Smooth muscle cell (in vitro differentiated cells): ENCODE measurements around the gene PNLIPRP3. TPM values are rescaled to one million over a fixed set of nuclear protein-coding genes. Genes with fewer than 3 reads are reported as not detected.

ENCODE experiments used
- DNase-seq: peaks from one replicate; lab custom pipeline; 2025; ENCODE audit not compliant: unreplicated experiment; lab: John Stamatoyannopoulos, UW
- H2AFZ ChIP-seq: fragments of 200-600 bp; sonication (generic); 2 replicates; pipeline ENCODE4 v1.6.0; 2016; ENCODE audit warnings: antibody characterized with exemption, low read depth, mild to moderate bottlenecking
- H3F3A ChIP-seq: fragments of 200-600 bp; sonication (generic); 2 replicates; pipeline ENCODE4 v1.6.0; 2017; ENCODE audit warnings: antibody characterized with exemption, low read depth
- H3K27ac ChIP-seq: fragments of 200-600 bp; sonication (generic); 2 replicates; pipeline ENCODE4 v1.5.1; 2016; ENCODE audit warnings: low read depth, mild to moderate bottlenecking
- H3K27me3 ChIP-seq: fragments of 200-600 bp; sonication (generic); 2 replicates; pipeline ENCODE4 v1.6.1; 2016; ENCODE audit warnings: low read depth, mild to moderate bottlenecking
- H3K36me3 ChIP-seq: fragments of 200-600 bp; sonication (generic); 2 replicates; pipeline ENCODE4 v1.5.1; 2016; ENCODE audit warnings: low read depth
- H3K4me1 ChIP-seq: fragments of 200-600 bp; sonication (generic); 2 replicates; pipeline ENCODE4 v1.5.1; 2016; ENCODE audit warnings: low read depth
- H3K4me2 ChIP-seq: fragments of 200-600 bp; sonication (generic); 2 replicates; pipeline ENCODE4 v1.6.0; 2016; ENCODE audit warnings: mild to moderate bottlenecking
- H3K4me3 ChIP-seq: fragments of 200-600 bp; sonication (generic); 2 replicates; pipeline ENCODE4 v1.5.1; 2016; ENCODE audit warnings: mild to moderate bottlenecking
- H3K79me2 ChIP-seq: fragments of 200-600 bp; sonication (generic); 2 replicates; pipeline ENCODE4 v1.6.0; 2016; ENCODE audit warnings: low read depth, mild to moderate bottlenecking
- H3K9ac ChIP-seq: fragments of 200-600 bp; sonication (generic); 2 replicates; pipeline ENCODE4 v1.6.0; 2016; ENCODE audit warnings: low read depth
- H3K9me3 ChIP-seq: fragments of 200-600 bp; sonication (generic); replicated peaks from 2 replicates; pipeline ENCODE4 v1.5.1; 2016; ENCODE audit warnings: low read depth
- H4K20me1 ChIP-seq: fragments of 200-600 bp; sonication (generic); 2 replicates; pipeline ENCODE4 v1.6.0; 2016; ENCODE audit warnings: low read depth
- WGBS: methylation state at CpG from one replicate; pipeline ENCODE4 v1.1.7; 2016; ENCODE audit warnings: low lambda C conversion rate; 5-methylcytosine and 5-hydroxymethylcytosine counted together
- polyA plus RNA-seq: library from polyadenylated mRNA; unstranded; fragments of >200 nt; fragmentation: Nextera tagmentation; extraction: Ambion mirVana; gene quantifications from 2 replicates; pipeline ENCODE4 v1.2.1, GENCODE V29; 2016
- total RNA-seq: library from RNA; depleted of rRNA; stranded (reverse); fragments of >200 nt; gene quantifications from 2 replicates; pipeline ENCODE4 v1.2.3, GENCODE V29; 2014
- TF ChIP-seq, protein P1 (sequence below): fragments of 200-600 bp; sonication (generic); IDR thresholded peaks from 2 replicates; pipeline ENCODE4 v1.5.1; 2017; ENCODE audit warnings: borderline replicate concordance, mild to moderate bottlenecking, antibody characterized with exemption; ENCODE audit not compliant: insufficient read depth, poor library complexity, severe bottlenecking

Gene PNLIPRP3
- total and polyA plus RNA-seq, 2 experiments from 2014 or later = 0.31 TPM; not detected in 1

DNA sequence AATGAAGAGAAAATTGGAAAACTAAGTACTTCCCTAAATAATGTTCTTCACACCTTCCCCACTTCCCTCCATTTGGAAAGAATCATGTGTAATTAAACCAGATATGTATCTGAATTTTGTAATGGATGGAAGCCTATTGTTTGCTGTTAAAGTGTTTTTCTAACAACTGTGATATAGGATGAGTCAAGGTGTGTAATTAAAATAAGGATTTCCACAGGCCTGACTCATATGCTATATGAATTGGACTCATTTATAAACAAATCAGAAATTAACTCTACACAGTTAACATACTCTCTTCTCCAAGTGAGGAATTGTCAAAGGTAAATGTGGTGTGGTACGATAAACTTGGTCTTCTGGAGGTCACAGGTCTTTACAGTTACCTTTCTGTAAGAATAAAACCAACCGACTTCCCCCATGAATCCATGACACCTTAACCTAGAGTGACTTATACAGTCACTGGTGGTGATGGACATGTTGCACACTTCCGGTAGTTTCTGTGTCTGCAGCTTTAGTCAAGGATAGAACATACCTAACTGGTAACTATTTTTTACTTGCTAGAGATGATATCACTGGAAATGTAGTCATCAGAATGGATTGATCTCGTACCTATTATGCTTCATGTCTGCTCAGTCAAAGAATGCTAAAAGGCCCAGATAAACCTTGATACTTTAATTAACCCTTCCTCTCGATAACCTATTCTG lies 12.8 kb downstream of the PNLIPRP3 start:
- Histone ChIP-seq H2AFZ (no peak overlapping the region), H3K27ac (no peak overlapping the region), H3K4me2 (no peak overlapping the region), H3K4me1 (no peaks in the 10 kb centered on the region), H3K9me3 (no peaks in the 10 kb centered on the region), H4K20me1 (no peaks in the 10 kb centered on the region), H3K27me3 (peaks cover 11% of the 10 kb centered on the region), H3K36me3 (no peaks in the 10 kb centered on the region), H3F3A (no peaks in the 10 kb centered on the region), H3K79me2 (no peaks in the 10 kb centered on the region), H3K4me3 (no peak overlapping the region), H3K9ac (no peak overlapping the region)
- 93% methylated on average over 5 of the region's 5 CpGs for WGBS
- DNase-seq = no peak
- TF ChIP-seq, protein P1, sequence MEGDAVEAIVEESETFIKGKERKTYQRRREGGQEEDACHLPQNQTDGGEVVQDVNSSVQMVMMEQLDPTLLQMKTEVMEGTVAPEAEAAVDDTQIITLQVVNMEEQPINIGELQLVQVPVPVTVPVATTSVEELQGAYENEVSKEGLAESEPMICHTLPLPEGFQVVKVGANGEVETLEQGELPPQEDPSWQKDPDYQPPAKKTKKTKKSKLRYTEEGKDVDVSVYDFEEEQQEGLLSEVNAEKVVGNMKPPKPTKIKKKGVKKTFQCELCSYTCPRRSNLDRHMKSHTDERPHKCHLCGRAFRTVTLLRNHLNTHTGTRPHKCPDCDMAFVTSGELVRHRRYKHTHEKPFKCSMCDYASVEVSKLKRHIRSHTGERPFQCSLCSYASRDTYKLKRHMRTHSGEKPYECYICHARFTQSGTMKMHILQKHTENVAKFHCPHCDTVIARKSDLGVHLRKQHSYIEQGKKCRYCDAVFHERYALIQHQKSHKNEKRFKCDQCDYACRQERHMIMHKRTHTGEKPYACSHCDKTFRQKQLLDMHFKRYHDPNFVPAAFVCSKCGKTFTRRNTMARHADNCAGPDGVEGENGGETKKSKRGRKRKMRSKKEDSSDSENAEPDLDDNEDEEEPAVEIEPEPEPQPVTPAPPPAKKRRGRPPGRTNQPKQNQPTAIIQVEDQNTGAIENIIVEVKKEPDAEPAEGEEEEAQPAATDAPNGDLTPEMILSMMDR = no peak

DNA sequence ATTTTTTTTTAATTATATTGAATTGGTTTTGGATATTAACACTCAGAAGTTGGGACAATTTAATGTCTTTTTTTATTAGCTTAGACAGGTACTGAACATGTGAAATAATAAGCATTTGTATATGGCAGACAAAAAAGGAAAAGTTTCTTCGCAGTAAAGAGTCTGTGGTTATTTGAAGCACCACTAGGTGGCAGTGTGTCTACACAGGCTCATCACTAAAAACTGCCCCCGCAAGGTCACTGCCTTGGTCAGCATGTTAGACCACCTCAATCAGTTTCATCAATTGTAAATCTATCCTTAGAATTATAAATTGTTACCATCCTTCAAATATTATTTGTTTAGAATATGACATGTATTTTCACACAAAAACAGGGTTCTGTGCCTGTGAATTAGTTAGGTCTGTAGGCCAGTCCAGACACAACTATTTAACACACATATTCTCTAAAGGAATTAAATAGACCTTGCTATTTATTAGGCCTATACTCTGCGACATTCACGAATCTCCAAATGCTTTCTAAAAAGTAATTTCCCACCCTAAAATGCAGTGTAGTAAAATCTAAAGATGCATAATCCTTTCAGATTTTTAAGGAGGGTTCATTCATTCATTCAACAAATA lies 17.0 kb downstream of the PNLIPRP3 start:
- DNase-seq = no peak
- Histone ChIP-seq H3F3A (no peaks in the 10 kb centered on the region), H3K27ac (no peak overlapping the region)

DNA sequence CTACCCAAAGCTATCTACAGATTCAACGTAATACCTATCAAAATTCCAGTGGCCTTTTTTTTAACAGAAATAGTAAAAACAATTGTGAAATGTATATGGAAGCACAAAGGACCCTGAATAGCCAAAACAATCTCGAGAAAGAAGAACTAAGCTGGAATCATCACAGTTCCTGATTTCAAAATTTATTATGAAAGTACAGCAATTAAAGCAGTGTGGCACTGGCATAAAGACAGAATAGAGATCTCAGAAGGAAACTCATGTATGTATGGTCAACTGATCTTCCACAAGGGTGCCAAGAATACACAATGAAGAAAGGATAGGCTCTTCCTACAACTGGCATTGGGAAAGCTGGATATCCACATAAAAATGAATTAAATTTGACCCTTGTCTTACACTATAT lies 23.2 kb downstream of the PNLIPRP3 start:
- 92% methylated on average over 2 of the region's 2 CpGs for WGBS
- TF ChIP-seq, protein P1 = no peak
- no peak overlapping the region for H3K4me2 ChIP-seq
- no peaks in the 10 kb centered on the region for H3F3A ChIP-seq
- H4K20me1 ChIP-seq = no peaks in the 10 kb centered on the region
- H2AFZ ChIP-seq = no peak overlapping the region
- H3K79me2 ChIP-seq = no peaks in the 10 kb centered on the region
- no peaks in the 10 kb centered on the region for H3K36me3 ChIP-seq
- H3K9me3 ChIP-seq = no peaks in the 10 kb centered on the region
- H3K27ac ChIP-seq = no peak overlapping the region
- no peaks in the 10 kb centered on the region for H3K27me3 ChIP-seq
- no peaks in the 10 kb centered on the region for H3K4me1 ChIP-seq
- H3K9ac ChIP-seq = no peak overlapping the region
- no peak overlapping the region for H3K4me3 ChIP-seq
- DNase-seq = no peak

More for the DNA sequence above, 17.0 kb downstream of the PNLIPRP3 start:
- no peak overlapping the region for H3K4me2 ChIP-seq
- H3K79me2 ChIP-seq = no peaks in the 10 kb centered on the region
- H2AFZ ChIP-seq = no peak overlapping the region
- no peaks in the 10 kb centered on the region for H3K4me1 ChIP-seq
- H3K4me3 ChIP-seq = no peak overlapping the region
- H3K9ac ChIP-seq = no peak overlapping the region
- no peaks in the 10 kb centered on the region for H3K9me3 ChIP-seq
- H3K27me3 ChIP-seq = peaks cover 8% of the 10 kb centered on the region
- 18% methylated on average over 4 of the region's 4 CpGs for WGBS
- H4K20me1 ChIP-seq = no peaks in the 10 kb centered on the region
- H3K36me3 ChIP-seq = no peaks in the 10 kb centered on the region
- TF ChIP-seq, protein P1 = peak; percentile 89
